Neutrophil (primary cell): ENCODE results near the gene PODXL.

Source experiments
- H3K27ac ChIP-seq: fragments of 200-600 bp; sonication (generic); 2 replicates; pipeline ENCODE4 v1.5.1; 2016; ENCODE audit warnings: mild to moderate bottlenecking, moderate library complexity
- H3K27me3 ChIP-seq: fragments of 200-600 bp; sonication (generic); 2 replicates; pipeline ENCODE4 v1.6.0; 2016; ENCODE audit warnings: mild to moderate bottlenecking
- H3K36me3 ChIP-seq: fragments of 200-600 bp; sonication (generic); 2 replicates; pipeline ENCODE4 v1.5.1; 2017
- H3K4me1 ChIP-seq, 2 experiments: fragments of 200-600 bp in 1 of 2; sonication (generic) in 1 of 2; 1 replicate in 1 of 2; 2 replicates in 1 of 2; pipeline versions ENCODE4 v1.5.1 to v1.6.1; 2013 to 2016; ENCODE audit warnings: low read depth in 1 of 2, low read length in 1 of 2, mild to moderate bottlenecking in 1 of 2, moderate library complexity in 1 of 2; ENCODE audit not compliant: control insufficient read depth in 1 of 2, insufficient read depth in 1 of 2
- H3K4me3 ChIP-seq, 2 experiments: fragments of 200-600 bp in 1 of 2; sonication (generic) in 1 of 2; 1 replicate in 1 of 2; 2 replicates in 1 of 2; pipeline ENCODE4 v1.5.1; 2013 to 2016; ENCODE audit warnings: low read depth in 1 of 2, low read length in 1 of 2, mild to moderate bottlenecking in 1 of 2, moderate library complexity in 1 of 2
- H3K9me3 ChIP-seq: fragments of 200-600 bp; sonication (generic); 2 replicates; pipeline ENCODE4 v1.5.1; 2016
- TF ChIP-seq, protein P1 (sequence below): fragments of 200-600 bp; sonication (generic); IDR thresholded peaks from 2 replicates; pipeline ENCODE4 v1.5.1; 2016; ENCODE audit warnings: antibody characterized with exemption

Gene PODXL

DNA sequence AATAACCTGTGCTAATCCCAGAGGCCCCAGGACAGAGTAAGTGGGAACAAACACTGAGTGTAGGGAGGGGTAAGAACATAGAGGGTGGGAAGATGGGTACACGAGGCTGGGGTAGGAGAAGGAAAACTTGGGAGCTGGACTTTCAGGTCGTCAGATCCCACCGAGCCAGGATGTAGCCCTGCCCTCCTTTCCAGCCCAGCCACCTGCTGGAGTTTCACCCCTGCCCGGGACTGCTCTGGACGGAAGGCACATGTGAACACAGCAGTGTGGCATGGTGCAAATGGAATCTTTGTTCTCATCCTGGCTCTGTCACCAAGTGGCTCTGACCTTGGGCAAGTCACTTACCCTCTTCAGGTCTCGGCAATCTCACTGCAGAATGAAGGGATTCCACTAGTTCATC is 52.8 kb downstream of the PODXL start:
- H3K9me3 ChIP-seq, result no peaks in the 10 kb centered on the region
- TF ChIP-seq, protein P1, sequence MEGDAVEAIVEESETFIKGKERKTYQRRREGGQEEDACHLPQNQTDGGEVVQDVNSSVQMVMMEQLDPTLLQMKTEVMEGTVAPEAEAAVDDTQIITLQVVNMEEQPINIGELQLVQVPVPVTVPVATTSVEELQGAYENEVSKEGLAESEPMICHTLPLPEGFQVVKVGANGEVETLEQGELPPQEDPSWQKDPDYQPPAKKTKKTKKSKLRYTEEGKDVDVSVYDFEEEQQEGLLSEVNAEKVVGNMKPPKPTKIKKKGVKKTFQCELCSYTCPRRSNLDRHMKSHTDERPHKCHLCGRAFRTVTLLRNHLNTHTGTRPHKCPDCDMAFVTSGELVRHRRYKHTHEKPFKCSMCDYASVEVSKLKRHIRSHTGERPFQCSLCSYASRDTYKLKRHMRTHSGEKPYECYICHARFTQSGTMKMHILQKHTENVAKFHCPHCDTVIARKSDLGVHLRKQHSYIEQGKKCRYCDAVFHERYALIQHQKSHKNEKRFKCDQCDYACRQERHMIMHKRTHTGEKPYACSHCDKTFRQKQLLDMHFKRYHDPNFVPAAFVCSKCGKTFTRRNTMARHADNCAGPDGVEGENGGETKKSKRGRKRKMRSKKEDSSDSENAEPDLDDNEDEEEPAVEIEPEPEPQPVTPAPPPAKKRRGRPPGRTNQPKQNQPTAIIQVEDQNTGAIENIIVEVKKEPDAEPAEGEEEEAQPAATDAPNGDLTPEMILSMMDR, result no peak
- H3K4me3 ChIP-seq, result no peak overlapping the region
- peaks cover 7% of the 10 kb centered on the region for H3K27me3 ChIP-seq
- peaks cover 0 to 3% of the 10 kb centered on the region in 2 experiments for H3K4me1 ChIP-seq
- no peak overlapping the region for H3K27ac ChIP-seq
- H3K36me3 ChIP-seq, result peaks cover 13% of the 10 kb centered on the region

DNA sequence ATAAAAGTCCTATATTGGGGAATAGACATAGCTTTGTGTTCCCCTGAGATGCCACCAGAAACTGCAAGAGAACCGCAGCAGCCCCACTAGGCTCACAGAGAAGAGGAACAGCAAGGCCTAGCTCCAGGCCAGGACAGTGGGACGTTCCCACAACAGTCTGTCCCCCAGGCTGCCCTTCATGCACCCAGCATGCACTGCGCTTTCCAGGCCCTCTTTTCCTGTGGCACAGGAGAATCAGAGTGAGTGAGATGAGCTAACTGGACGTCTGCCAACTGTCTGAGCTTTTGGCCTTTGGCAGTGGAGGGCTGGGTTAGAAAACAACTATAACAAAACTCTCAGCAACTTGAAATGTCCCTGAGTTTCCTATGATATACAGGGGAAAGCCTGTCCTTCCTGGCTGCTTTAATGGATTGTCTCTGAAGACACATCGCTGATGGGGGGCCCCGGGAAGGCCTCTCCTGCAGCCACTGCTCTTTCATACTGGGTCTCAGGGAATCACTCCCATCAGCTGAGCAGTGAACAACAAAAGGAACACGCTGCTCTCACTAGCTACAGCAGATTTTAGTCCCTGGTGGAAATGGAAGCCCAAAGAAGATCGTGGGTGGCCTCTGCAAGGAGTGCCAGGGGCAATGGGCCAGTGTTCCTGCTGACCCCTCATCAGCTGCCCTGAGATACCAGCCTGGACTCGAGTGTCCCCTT is 53.5 kb downstream of the PODXL start:
- Histone ChIP-seq H3K9me3 (no peaks in the 10 kb centered on the region), H3K4me3 (no peak overlapping the region), H3K27me3 (peaks cover 3% of the 10 kb centered on the region), H3K27ac (no peak overlapping the region), H3K4me1 (peaks cover 0 to 1% of the 10 kb centered on the region in 2 experiments), H3K36me3 (peaks cover 17% of the 10 kb centered on the region)
- TF ChIP-seq, protein P1, result no peak

DNA sequence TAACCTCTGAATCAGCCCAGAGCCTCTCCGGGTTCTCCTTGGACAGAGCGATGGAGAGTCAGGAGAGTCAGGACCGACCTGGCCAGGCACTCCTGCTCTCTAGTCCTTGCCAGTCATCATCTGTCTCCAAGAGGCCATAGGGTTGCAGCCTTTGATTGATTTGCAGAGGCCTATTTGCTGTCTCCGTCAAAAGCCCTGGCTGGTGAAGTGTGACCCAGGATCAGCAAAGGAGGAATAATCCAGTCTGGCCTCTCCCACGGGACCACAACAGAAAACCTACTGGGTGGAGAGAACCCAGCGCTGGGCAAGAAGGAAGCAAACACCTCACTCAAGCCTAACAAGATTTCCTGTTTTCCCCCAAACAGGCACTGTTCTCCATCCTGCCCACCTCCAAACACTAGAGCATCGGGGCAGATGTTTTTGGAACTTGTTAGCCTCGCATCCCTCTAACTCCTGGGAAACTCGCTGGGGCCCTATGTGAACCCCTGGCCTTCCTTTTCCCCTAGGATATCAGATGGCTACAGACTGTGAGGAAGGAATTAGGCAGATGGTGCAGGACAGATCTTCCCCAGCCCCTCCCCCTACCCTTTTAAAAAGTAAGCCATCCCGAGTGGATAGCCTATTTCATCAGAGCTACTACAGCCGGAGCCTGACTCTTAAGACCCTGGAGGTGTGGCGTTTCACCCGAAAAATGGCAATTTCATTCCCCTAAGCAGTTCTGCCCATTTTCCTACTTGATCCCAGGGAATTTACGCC is 54.3 kb downstream of the PODXL start:
- TF ChIP-seq, protein P1, result no peak
- H3K27me3 ChIP-seq, result no peaks in the 10 kb centered on the region
- H3K4me1 ChIP-seq, result no peaks in the 10 kb centered on the region
- H3K36me3 ChIP-seq, result peaks cover 25% of the 10 kb centered on the region
- no peak overlapping the region for H3K4me3 ChIP-seq
- peak overlapping the region; percentile 20 for H3K27ac ChIP-seq
- H3K9me3 ChIP-seq, result no peaks in the 10 kb centered on the region

DNA sequence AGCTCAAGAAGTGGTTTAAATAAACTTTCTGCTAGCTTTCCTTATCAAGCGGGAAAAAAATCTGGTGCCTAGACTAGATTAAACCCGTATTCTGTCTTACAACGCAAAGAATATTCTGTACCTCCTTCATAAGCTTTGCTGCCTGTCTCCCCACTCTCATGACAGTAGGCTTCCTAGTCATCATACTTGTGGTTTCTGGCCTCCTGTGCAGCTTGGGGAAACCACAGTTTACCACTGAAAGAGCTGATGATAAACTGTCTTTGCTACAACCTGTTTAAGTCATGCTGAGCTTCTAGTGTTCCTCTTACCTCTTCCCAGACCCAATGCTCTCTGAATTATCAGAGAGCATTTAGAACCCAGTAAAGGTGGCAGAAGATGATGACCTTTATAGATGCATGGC is 55.0 kb downstream of the PODXL start:
- no peaks in the 10 kb centered on the region for H3K9me3 ChIP-seq

DNA sequence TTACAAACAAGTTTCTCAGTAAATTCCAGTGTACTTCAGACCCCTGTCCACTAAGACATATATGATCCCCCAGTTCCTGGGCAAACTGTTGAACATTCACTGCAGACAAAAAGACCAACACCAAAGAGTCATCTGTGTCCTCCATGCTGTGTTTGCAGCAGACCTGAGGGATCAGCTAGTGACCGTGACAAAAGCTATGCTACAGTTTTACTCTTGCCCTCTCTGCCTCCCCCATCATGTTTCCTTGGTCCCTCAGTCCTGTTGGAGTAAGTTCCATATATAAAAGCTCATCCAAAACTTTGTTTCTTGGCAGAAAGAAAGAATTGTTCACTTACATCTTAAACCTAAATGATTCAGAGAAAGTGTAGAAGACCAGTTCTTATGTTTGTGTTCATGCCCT is 56.1 kb downstream of the PODXL start:
- H3K4me1 ChIP-seq, result no peaks in the 10 kb centered on the region
- no peak overlapping the region for H3K4me3 ChIP-seq
- no peaks in the 10 kb centered on the region for H3K27me3 ChIP-seq
- H3K9me3 ChIP-seq, result no peaks in the 10 kb centered on the region
- TF ChIP-seq, protein P1, result no peak
- no peak overlapping the region for H3K27ac ChIP-seq
- H3K36me3 ChIP-seq, result peaks cover 33% of the 10 kb centered on the region

More for the DNA sequence above, 55.0 kb downstream of the PODXL start:
- no peaks in the 10 kb centered on the region for H3K27me3 ChIP-seq
- H3K4me3 ChIP-seq, result no peak overlapping the region
- H3K4me1 ChIP-seq, result no peaks in the 10 kb centered on the region
- peaks cover 32% of the 10 kb centered on the region for H3K36me3 ChIP-seq
- no peak overlapping the region for H3K27ac ChIP-seq
- TF ChIP-seq, protein P1, result no peak
